Measurements from ENCODE around the gene MRPL1.
"Not testable (repeated sequence)": the region's sequence is repeated elsewhere in the genome, so short reads cannot be mapped to it uniquely, and the experiment has no call there.

MRPL1 gene

GRCh38 chr4:77849278-77849965, 13.2 kb upstream of the MRPL1 start:
- DNase-seq (ENCODE audit: low spot score): no peak

GRCh38 chr4:77852892-77853495, 9.6 kb upstream of the MRPL1 start:
- no peak for DNase-seq (ENCODE audit: low spot score)

- DNase-seq (ENCODE audit: low spot score): no peak
Measured at GRCh38 chr4:77854431-77855111, 8.1 kb upstream of the MRPL1 start.

GRCh38 chr4:77856152-77856551, 6.5 kb upstream of the MRPL1 start:
- no peak for DNase-seq (ENCODE audit: low spot score)

- no peak for DNase-seq (ENCODE audit: low spot score)
Measured at GRCh38 chr4:77859256-77859655, 3.4 kb upstream of the MRPL1 start.

GRCh38 chr4:77861495-77861894, 1.1 kb upstream of the MRPL1 start:
- no peak for DNase-seq (ENCODE audit: low spot score)

- not testable (repeated sequence) for DNase-seq (ENCODE audit: low spot score)
Measured at GRCh38 chr4:77863341-77863740, 711 bp downstream of the MRPL1 start.

GRCh38 chr4:77865259-77865658, 2.6 kb downstream of the MRPL1 start:
- no peak for DNase-seq (ENCODE audit: low spot score)

- no peak for DNase-seq (ENCODE audit: low spot score)
Measured at GRCh38 chr4:77872723-77873445, 10.3 kb downstream of the MRPL1 start.

GRCh38 chr4:77877167-77877566, 14.5 kb downstream of the MRPL1 start:
- DNase-seq (ENCODE audit: low spot score): no peak

GRCh38 chr4:77877771-77878565, 15.3 kb downstream of the MRPL1 start:
- DNase-seq (ENCODE audit: low spot score): no peak

- DNase-seq (ENCODE audit: low spot score): no peak
Measured at GRCh38 chr4:77880784-77881183, 18.2 kb downstream of the MRPL1 start.

- no peak for DNase-seq (ENCODE audit: low spot score)
Measured at GRCh38 chr4:77881460-77882295, 19.0 kb downstream of the MRPL1 start.

- DNase-seq (ENCODE audit: low spot score): no peak
Measured at GRCh38 chr4:77893451-77893850, 30.8 kb downstream of the MRPL1 start.

- DNase-seq (ENCODE audit: low spot score): no peak
Measured at GRCh38 chr4:77899607-77900006, 37.0 kb downstream of the MRPL1 start.

GRCh38 chr4:77903186-77903585, 40.6 kb downstream of the MRPL1 start:
- no peak for DNase-seq (ENCODE audit: low spot score)

- peak; percentile 3 for DNase-seq (ENCODE audit: low spot score)
Measured at GRCh38 chr4:77905651-77906263, 43.1 kb downstream of the MRPL1 start.

- no peak for DNase-seq (ENCODE audit: low spot score)
Measured at GRCh38 chr4:77910676-77911075, 48.0 kb downstream of the MRPL1 start.

GRCh38 chr4:77911091-77911490, 48.5 kb downstream of the MRPL1 start:
- DNase-seq (ENCODE audit: low spot score): no peak

- no peak for DNase-seq (ENCODE audit: low spot score)
Measured at GRCh38 chr4:77911842-77912450, 49.3 kb downstream of the MRPL1 start.
